Midbrain (tissue), 1 donor: ENCODE results near the gene CHSY1.
A peak's percentile ranks its signal among the peaks of the same experiment; 100 is the strongest.

Experiments
- DNase-seq: peaks from one replicate; lab custom pipeline; 2025; lab: John Stamatoyannopoulos, UW

CHSY1 gene

DNA sequence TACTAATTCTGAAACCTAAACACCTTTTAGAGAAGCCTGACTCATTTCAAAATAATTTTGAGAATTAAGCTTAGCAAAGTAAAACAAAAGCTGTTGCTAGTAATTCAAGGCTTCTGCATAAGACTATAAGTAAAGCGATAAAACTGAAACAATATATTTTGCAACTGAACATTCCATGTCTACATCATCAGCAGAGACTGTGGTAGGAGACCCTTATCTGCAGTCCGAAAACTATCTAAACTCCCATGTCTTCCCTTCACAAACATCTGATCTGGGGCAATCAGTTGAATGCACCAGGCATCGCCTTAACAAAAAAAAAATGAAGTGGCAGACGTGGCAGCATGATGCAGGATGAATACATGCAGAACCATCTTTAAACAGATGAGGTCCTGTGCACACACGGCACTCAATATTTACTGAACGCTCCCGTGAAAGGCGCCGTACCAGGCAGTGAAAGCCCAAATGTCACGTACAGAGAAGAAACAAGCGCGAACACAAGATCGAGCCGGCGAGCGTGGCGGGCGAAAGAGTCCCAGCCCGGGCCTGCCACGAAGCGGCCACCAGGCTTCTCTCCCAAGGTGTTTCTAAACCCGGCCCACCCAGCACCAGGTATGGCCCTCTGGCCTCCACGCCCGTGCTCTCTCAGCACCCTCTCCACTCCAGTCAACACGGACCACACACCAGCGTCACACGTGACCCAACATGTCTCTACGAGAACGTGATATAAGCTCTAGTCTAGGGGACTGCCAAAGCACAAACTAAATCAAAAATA lies 63.0 kb downstream of the CHSY1 start:
- DNase-seq = no peak

DNA sequence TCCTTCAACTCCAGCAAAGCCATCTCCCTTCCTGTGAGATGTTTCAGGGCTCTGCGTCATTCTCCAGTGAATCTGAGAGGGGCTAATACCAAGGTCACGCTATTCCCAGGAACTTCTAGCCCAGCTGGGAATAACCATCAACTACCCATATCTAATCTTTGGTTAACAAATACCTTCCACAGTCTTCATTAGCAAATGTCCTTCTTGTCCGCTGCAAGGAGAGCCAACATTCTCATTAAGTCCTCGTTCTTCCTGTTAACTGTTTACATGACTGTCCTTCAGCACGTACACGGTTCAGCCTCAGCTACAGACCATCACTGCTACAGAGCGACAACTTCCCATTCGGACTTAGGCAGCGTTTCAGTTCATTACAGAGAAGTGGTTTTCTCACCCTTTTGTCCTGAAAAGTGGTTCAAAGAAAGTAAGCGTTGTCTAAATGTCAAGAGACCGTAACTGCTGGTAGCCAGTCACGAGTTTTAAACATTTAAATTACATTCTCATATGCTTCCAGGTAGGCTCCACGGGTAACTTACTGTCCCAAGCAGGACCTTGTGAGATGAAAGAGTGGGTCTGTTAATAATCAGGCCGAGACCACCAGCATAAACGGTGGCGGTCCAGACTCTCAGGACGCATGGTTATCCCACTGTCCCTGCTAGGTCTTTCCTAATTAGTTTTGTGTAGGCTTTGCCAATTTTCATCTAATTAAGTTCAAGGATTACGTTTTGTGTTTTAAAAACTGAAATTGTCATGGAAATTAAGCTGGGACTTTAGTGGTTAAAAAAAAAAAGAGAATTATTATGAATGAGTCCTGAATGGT lies 63.8 kb downstream of the CHSY1 start:
- DNase-seq = no peak

DNA sequence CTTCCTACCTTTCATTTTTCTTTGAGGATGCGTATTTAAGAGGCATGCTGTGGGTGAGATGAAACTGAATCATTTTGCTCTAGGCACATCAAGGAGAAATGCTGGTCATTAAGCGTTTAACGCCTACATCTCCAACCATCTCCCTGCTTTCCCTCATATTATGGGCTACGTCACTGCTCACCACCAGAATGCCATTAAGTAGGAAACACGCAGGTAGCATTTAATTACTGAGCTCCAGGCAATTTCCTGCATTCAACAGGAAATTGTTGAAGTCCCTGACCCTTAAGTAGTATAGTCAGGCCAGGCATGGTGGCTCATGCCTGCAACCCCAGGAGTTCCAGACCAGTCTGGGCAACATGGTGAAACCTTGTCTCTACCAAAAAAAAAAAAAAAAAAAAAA lies 66.1 kb downstream of the CHSY1 start:
- DNase-seq = no peak

DNA sequence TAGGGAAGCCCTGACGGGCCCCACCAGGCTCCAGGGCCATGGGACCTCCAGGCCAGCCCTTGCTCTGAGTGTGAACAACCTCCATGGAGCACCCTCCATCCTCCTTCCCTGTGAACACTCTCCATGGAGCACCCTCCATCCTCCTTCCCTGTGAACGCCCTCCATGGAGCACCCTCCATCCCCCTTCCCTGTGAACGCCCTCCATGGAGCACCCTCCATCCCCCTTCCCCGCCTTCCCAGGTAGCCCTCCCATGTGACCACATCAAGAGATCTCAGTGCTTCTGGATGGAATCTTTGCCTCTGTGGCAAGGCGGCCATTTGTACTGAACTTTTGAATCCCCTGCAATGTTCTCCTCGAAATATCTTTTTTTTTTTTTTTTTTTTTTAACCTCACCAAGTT lies 66.5 kb downstream of the CHSY1 start:
- no peak for DNase-seq

DNA sequence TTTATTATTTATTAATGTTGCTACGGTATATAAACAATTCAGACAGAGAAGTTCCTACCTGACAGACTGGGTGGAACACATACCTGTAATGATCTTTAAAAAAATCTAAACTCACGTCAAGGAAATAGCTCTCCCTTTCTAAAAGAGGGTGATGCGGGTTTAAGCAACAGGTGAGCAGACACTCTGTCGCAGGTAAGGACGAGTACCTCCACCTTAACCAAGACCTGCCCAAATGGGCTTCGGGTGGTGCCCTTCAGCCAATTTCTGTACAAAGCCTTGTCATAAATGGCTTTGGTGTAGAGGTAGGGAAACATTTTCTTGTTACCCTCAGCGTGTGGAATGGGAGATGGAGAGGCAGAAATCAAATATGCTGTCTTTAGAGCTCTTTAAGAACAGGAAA lies 67.0 kb downstream of the CHSY1 start:
- no peak for DNase-seq

DNA sequence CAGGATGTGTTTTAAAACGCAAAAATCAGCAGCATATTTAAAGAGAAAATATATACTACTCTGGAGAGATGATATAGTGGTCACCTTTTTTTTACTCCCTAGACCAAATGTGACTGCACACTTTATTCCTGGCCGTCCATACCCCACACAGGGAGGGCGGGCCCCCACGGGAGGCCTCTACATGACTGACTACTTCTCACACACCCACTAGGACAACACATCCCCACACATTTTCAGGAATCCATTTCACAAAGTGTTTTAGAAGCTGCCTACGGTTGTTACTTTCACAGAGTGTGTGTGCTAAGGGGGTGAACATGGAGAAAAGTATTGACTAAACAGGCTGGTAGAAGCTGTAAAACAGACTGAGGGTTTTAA lies 67.9 kb downstream of the CHSY1 start:
- DNase-seq = no peak

DNA sequence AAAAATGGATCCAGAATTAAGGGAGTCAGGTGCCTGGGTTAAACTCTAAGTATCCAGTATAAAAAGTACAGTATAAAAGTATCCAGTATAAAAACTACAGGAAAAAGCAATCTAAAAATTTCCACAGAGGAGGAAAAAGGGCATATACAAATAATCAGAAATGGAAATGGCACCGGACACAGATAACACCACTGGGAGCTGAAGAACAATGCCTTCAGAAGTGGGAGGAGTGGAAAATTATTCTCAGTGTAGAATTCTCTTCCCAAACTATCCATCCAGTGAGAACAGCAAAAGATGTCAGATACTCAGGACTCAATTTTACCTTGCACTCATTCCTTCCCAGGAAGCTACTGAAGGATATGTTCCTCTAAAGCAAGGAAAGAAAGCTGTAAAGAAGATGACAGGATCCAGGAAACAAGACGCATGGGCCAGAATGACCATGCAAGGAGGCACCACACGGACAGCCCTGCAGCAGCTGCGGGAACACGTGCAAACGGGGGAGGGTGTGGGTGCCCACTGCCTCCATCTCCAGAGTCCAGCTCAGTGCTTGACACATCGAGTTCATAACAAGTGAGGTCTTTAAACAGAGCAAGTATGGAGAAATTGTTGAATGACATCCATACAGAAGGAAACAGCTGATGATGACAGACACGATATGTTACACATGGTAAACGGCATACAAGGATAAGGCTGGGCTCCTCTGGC lies 68.5 kb downstream of the CHSY1 start:
- DNase-seq = peak; percentile 40

DNA sequence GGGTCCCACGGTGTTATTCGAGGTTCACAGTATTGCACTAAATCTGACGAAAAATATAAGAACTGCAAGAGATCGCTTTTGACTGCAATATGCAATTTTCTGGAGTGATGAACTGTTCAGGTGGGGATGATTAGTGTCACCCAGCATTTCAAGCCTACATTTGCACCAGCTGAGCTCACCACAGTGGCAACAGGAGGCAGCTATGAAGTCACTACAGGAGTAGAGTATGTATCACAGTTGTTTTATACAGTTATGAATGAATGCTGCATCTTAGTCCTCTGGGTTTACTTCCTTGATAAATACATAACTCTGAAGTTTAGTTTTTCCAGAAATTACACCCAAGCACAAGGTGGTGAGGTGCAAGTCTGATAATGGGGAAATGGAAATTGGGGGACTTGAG lies 69.6 kb downstream of the CHSY1 start:
- no peak for DNase-seq

DNA sequence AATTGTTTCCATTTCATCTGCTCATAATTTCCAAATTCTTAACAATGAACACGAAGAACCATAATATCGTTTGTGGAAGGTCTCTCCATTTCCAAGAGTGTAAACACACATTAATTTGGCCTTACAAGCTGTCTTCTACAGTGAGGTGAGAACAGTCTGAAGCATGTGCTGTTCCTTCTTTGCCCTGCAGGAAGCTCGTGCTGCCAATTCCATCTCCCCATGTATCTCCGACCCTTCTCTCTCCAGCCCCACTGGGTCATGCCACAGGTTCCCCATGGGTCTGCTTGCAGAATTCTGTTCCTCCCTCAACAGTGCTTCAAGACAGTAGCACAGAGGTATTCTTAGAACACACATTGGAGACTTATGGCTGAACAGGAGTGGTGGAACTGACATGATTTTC lies 70.5 kb downstream of the CHSY1 start:
- DNase-seq = no peak

DNA sequence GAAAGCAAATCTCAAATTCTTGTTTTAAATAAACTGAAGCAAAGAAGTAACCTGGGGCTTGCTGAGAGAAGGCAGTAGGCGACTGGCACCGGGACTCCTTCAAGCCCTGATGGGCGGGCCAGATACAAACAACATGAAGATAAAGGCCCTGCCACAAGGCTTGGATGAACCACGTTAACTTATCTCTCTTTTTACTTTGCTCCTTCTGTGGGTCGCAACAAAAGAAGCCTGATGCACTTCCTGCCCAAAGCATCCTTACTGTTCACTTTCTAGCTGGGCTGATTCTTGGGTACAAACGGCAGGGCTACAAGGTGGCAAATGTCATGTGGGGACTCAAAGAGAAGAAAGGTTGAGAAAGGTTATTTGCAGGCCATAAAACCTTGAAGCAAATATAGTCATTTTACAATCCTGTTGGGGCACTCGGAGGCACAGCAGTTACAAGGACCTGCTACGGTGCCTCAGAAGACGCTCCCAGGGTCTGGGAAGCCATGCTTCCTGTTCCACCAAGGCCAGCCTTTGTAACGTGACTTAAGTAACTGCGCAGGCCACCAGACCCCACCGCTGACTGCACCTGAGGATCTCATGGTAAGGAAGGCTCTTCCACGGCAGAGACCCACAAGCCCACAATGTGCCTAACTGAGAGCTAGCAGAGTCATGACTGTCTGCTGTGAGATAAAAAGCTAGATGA lies 71.1 kb downstream of the CHSY1 start:
- no peak for DNase-seq

DNA sequence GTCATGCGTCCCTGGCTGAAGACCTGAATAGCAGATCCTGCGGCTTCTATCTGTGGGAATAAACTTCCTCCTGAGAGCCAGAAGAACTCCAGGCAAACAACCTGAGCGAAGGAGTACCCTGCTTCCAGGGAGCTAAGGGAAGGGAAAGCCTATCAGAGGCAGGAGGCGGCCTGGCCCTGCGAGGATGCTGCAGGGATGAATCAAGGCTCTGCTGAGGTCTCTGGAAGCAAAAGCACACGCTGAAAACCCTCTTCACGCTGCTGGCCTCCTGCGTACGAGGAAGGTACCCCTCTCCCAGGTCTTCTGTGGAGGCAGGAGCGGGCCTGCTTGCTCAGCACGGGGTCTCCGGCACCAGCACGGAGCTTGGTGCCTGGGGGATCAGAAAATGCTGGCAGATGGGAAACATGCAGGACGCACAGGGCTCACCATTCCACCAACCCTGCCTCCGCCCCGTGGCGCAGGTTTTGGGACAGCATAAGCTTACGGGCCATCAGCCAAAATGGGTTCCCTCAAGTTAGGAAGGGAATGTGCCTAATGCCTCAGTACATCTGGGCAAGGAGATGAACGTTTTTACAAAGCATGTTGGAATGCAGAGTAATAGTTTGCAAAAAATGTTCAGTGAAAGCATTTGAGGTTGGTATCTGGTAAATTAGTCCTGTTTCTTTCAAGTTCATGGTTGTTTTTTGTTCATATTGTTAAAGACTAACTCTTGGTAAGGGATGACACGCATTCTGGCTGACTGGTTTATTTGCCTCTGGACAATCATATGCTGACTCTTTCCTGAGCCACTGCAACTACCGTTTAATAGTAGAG lies 72.3 kb downstream of the CHSY1 start:
- DNase-seq = no peak

DNA sequence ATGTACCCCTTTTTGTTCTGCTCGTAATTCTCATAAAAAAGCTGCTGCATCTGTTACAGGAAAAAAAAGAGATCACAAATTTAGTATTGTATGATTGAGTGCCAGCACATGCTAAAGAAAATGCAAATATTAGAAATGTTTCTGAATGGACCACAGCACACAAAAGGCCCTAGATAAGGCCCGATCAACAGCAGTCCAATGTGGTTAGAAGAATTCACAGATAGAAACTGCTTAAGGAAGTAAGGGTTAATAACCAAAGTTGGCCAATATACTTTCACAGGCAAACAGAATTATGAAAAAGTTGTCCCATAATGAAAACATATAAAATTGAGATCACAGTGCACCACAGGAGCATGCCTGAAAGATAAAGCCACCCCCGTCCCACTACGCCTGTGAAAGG lies 72.9 kb downstream of the CHSY1 start:
- DNase-seq = no peak

DNA sequence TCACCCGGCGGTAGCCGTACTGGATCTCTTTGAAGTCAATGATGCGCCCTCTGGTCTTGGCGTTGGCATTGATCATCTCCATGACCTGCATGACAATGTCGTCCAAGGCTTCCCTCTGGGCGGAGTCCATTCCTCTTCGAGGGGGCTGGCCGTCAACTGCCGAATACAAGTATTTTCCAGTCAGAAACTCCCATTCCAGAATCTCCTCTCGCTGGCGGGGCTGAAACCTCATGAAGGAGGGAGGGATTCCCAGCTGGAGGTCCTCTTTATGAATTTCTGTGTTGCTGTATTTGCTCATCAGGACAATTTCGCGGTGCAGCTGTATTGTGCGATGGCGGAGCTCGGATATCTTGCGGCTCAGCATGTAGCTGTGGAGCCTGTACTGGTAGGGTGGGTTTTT lies 73.4 kb downstream of the CHSY1 start:
- DNase-seq = no peak

DNA sequence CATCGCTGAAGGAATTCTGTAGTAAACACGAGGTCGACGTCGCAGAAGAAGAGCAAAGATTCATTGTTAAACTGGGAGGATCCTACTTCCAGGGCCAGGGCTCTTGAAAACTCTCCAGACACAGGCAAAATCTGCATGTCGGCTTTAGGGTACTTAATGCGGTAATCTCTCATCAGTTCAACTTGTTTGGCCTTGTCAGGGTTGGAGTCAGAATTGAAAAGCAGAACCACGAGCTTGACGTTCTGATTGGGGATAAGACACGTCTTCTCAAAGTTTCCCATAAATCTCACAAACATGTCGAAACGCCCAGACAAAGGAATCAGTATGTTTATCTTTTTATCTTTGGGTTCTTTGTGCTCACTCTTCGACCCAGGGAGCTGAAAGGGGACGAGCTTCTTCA lies 74.0 kb downstream of the CHSY1 start:
- no peak for DNase-seq

DNA sequence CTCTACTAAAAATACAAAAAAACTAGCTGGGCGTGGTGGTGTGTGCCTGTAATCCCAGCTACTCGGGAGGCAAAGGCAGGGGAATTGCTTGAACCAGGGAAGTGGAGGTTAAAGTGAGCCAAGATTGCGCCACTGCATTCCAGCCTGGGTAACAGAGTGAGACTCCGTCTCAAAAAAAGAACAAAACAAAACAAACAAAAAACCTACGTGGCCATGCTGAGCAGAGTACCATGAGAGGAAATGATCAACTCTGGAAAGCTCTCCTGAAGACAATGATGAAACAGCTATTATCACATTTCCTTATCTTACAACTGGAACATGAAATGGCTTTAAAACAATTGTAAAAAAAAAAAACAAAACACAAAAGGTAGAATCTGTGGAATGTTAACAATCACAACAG lies 75.2 kb downstream of the CHSY1 start:
- no peak for DNase-seq

DNA sequence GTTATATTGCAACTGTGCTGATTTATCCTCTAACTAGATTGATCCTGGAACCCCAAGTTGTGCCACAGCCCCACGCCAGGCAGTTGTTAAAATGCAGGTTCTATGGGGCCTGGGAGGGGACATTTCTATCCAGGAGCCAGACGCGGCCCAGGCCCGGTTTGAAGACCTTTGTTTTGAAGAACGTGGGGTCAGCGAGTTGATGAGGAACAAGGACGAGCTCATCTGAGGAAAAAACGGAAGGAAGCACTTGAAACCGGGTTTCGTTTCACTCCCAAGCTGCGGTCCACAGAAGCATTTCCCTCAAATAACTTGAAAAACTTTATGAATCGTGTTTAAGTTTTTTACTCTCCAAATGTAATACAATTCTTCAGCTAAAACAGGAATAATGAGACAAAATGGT lies 76.4 kb downstream of the CHSY1 start:
- peak; percentile 28 for DNase-seq

DNA sequence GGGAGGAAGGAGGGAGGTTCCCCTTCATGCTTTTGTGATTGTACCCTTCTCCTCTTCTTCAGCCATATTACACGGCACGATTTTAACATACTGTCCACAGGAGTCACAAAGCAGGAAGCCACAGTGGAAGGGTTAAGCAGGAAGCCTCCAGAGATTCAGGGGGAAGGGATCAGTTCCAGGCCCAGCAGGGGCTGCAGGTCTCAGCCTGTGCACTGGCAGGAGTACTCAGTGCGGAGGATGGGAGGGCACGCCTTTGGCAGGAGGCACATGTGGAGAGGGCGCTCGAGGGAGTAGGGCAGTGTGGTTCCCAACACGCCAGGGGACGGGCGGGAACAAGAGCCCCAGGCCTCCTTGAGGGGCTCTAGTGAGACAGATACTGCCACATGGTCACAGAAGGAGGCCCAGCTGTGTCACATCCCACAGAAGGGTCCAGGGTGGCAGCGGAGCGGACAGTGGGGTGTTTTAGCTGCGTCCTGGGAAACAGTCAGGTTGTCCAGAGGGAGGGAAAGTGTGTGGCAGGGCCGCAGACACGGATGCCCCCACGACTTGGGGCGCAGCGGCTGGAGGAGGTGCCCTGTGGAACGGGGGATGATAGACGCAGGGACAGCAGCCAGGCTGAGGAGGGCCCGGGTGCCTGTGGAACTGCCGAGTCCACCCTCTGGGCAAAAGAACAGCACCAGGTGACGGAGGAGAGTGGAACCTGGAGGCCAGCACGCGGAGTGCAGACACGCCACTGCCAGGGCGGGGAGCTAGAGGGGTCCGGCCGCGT lies 77.5 kb downstream of the CHSY1 start:
- no peak for DNase-seq

DNA sequence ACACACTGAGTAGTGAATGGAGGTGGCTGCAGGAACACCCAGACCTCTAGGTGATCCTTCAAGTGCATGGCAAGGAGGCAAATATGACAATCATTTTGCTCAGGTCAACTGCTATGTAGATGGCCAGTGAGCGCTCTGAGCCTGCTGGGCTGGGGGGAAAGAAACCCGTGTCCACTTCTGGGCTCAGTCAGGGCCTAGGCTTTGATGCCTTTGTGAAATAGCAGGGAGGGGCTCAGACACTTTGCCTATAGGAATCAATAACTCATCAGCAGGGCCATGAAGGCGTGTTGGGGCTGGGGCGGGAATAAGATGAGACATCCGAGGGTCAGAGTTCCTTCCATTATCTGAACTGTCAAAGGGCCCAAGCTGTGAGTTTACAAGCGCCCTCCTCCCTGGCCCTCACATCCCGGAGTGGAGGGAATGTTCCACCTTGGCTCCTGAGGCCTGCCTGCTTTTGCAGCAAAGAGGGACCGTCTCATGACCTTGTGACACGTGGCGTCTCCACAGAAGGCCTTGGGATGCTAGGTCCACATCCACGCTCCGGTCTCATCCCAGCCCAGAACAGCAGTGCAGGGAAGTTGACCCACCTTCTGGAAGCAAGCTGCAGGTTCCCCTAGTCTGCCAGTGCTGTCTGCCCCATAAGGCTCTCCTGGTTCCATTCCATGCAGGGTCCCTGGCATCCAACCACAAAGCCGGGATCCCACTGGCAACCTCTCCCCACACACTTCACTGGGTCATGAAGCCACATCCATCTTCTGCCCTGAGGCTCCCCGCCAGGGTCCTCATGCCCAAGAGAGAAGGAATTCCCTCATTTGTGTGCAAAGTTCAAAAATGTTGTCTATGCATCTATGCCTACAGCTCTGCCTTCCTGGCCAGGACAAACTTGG lies 78.4 kb downstream of the CHSY1 start:
- no peak for DNase-seq

DNA sequence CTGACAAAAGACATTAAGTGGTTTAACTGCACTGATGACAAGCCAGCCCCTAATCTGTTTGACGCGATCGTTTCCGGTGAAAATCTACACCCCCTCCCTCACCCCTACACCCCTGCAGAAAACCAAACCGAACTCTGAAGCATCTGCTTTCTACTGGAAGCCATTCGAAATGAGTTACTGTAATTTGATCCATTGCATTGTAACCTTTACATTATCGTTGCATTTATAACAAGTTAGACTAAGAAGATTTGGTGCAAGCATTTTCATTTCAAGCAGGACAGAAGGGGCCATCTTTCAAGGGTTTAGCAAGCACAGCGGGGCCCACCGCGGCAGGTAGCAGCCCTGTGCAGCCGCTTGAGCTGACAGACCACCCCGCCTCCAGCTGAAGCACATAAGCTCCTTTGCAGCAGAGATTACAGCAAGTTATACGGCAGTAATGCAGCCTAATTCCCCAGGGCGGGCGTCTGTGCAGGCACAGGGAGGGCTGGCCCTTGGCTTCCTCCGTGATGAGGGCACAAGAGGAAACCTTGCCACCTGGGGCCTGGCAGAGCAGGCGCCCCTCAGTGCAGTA lies 79.3 kb downstream of the CHSY1 start:
- DNase-seq = no peak
